Caco-2 (cell line): Measurements from ENCODE around the gene RNF145. TPM values are rescaled to one million over a fixed set of nuclear protein-coding genes. Genes with fewer than 3 reads are reported as not detected.

Experiments
- BruUV-seq: library from RNA; stranded (reverse); fragments of 400-500 nt; replicated peaks from 2 replicates; lab custom pipeline; 2021; lab: Mats Ljungman, UMichigan
- CTCF ChIA-PET: fragments of 300-600 bp; sonication (Branson Sonifier 250); formaldehyde crosslinking; loops from one replicate; lab custom pipeline; 2022; ENCODE audit warnings: antibody characterized with exemption; lab: Charles Lee
- POLR2A ChIA-PET: fragments of 300-600 bp; sonication (Branson Sonifier 250); formaldehyde crosslinking; loops from one replicate; lab custom pipeline; 2022; ENCODE audit warnings: antibody characterized with exemption; lab: Charles Lee
- DNase-seq, 2 experiments: peaks; one replicate each; pipeline versions ENCODE4 v3.0.0 to v3.0.0-alpha.2; 2020 to 2022
- H3K27me3 ChIP-seq: replicated peaks from 2 replicates; pipeline ENCODE4 v1.6.0; 2011; ENCODE audit warnings: low read length; ENCODE audit not compliant: control insufficient read depth, insufficient read depth
- H3K36me3 ChIP-seq: 2 replicates; pipeline ENCODE4 v1.5.1; 2011; ENCODE audit warnings: low read length; ENCODE audit not compliant: control insufficient read depth, insufficient read depth
- H3K4me1 ChIP-seq: fragments of 250-450 bp; sonication (Bioruptor Pico); 2 replicates; pipeline ENCODE4 v1.5.1; 2020; ENCODE audit warnings: mild to moderate bottlenecking
- H3K4me3 ChIP-seq: 2 replicates; pipeline ENCODE4 v1.5.1; 2011; ENCODE audit warnings: low read depth, mild to moderate bottlenecking, control low read depth, low read length
- H3K9me3 ChIP-seq: fragments of 250-450 bp; sonication (Bioruptor Pico); 2 replicates; pipeline ENCODE4 v1.5.1; 2020; ENCODE audit warnings: mild to moderate bottlenecking, moderate library complexity
- H3K27ac Mint-ChIP-seq: one replicate; pipeline ENCODE4 v1.8.0; 2022; ENCODE audit warnings: mixed read lengths; ENCODE audit not compliant: unreplicated experiment
- H3K27me3 Mint-ChIP-seq: one replicate; pipeline ENCODE4 v1.8.0; 2022; ENCODE audit warnings: mixed read lengths; ENCODE audit not compliant: insufficient read depth, unreplicated experiment
- H3K36me3 Mint-ChIP-seq: one replicate; pipeline ENCODE4 v1.8.0; 2022; ENCODE audit warnings: mild to moderate bottlenecking, mixed read lengths; ENCODE audit not compliant: insufficient read depth, unreplicated experiment
- H3K4me1 Mint-ChIP-seq: one replicate; pipeline ENCODE4 v1.8.0; 2022; ENCODE audit warnings: low read depth, mixed read lengths; ENCODE audit not compliant: unreplicated experiment
- H3K4me3 Mint-ChIP-seq: one replicate; pipeline ENCODE4 v1.8.0; 2022; ENCODE audit warnings: mild to moderate bottlenecking, moderate library complexity, mixed read lengths; ENCODE audit not compliant: unreplicated experiment
- H3K9me3 Mint-ChIP-seq: one replicate; pipeline ENCODE4 v1.8.0; 2022; ENCODE audit warnings: mixed read lengths; ENCODE audit not compliant: unreplicated experiment
- CTCF ChIP-seq, 2 experiments: fragments of 200-600 bp in 1 of 2; IDR thresholded peaks; 1 replicate in 1 of 2; 2 replicates in 1 of 2; pipeline versions ENCODE4 v1.5.1 to v1.8.0; 2011 to 2022; ENCODE audit warnings: antibody characterized with exemption in 1 of 2, control low read depth in 1 of 2, inconsistent platforms in 1 of 2, low read depth in 1 of 2, low read length in 1 of 2, mild to moderate bottlenecking in 1 of 2, moderate library complexity in 1 of 2; ENCODE audit not compliant: insufficient read depth in 1 of 2, severe bottlenecking in 1 of 2, unreplicated experiment in 1 of 2
- intact Hi-C: fragments of 100-400 bp; cut with micrococcal nuclease; formaldehyde crosslinking; loops from one replicate; pipeline ENCODE4 v1.10.0; 2022; ENCODE audit not compliant: unreplicated experiment
- total RNA-seq: library from RNA; stranded (reverse); gene quantifications from 2 replicates; pipeline ENCODE4 v1.2.3, GENCODE V29; 2022

Gene RNF145
- total RNA-seq, 1 experiment from 2014 or later = 38.7 TPM

- H3K36me3 Mint-ChIP-seq = no peaks in the 10 kb centered on the region
- CTCF ChIA-PET = no interaction called here
- no peak overlapping the region for H3K4me3 Mint-ChIP-seq
- no peaks in the 10 kb centered on the region for H3K9me3 Mint-ChIP-seq
- H3K4me1 ChIP-seq = no peaks in the 10 kb centered on the region
- TF ChIP-seq CTCF (IDR thresholded peaks at IDR 0.05; ENCODE audit: insufficient read depth in 1 of 2, low read depth in 1 of 2, low read length in 1 of 2, severe bottlenecking in 1 of 2, unreplicated experiment in 1 of 2) = no peak
- intact Hi-C loops = loop anchor here (10.0 kb wide), 1 partner anchor 1371 kb away; no protein-coding TSS in a partner anchor
- H3K4me3 ChIP-seq = no peak overlapping the region
- H3K4me1 Mint-ChIP-seq = no peaks in the 10 kb centered on the region
- no peaks in the 10 kb centered on the region; the same call in 1 of the 2 replicates for H3K27me3 ChIP-seq
- BruUV-seq = no TSS peak
- DNase-seq = no peak
- H3K27me3 Mint-ChIP-seq = peaks cover 16% of the 10 kb centered on the region
- no peaks in the 10 kb centered on the region for H3K36me3 ChIP-seq
- H3K27ac Mint-ChIP-seq = no peak overlapping the region
- no peaks in the 10 kb centered on the region for H3K9me3 ChIP-seq
- POLR2A ChIA-PET = no interaction called here
Measured at GRCh38 chr5:159135896-159136531, 73.3 kb downstream of the RNF145 start.

- peak; percentile 74 to 77 for TF ChIP-seq CTCF (IDR thresholded peaks at IDR 0.05; ENCODE audit: insufficient read depth in 1 of 2, low read depth in 1 of 2, low read length in 1 of 2, severe bottlenecking in 1 of 2, unreplicated experiment in 1 of 2)
- Mint-ChIP-seq H3K4me3 (no peak overlapping the region), H3K36me3 (no peaks in the 10 kb centered on the region), H3K27me3 (peaks cover 12% of the 10 kb centered on the region), H3K4me1 (no peaks in the 10 kb centered on the region), H3K9me3 (no peaks in the 10 kb centered on the region), H3K27ac (no peak overlapping the region)
- ChIA-PET CTCF (interaction anchor here (0.7 to 1.6 kb wide), 3 partner anchors 13 to 958 kb away, joined by 3 to 6 read pairs (median 3); no protein-coding TSS in a partner anchor), POLR2A (no interaction called here)
- no TSS peak for BruUV-seq
- H3K36me3 ChIP-seq = no peaks in the 10 kb centered on the region
- no peaks in the 10 kb centered on the region for H3K4me1 ChIP-seq
- DNase-seq = peak in 1 of 2 experiments; percentile 42
- H3K9me3 ChIP-seq = no peaks in the 10 kb centered on the region
- H3K4me3 ChIP-seq = no peak overlapping the region
- no peaks in the 10 kb centered on the region for H3K27me3 ChIP-seq
- intact Hi-C loops = loop anchor here (1.0 to 10.0 kb wide), 4 partner anchors 438 to 1368 kb away; no protein-coding TSS in a partner anchor
Measured at GRCh38 chr5:159133041-159133741, 76.2 kb downstream of the RNF145 start.

- Histone ChIP-seq H3K4me1 (no peaks in the 10 kb centered on the region), H3K4me3 (no peak overlapping the region), H3K36me3 (no peaks in the 10 kb centered on the region), H3K9me3 (no peaks in the 10 kb centered on the region), H3K27me3 (no peaks in the 10 kb centered on the region)
- ChIA-PET POLR2A (no interaction called here), CTCF (interaction anchor here (0.7 to 1.6 kb wide), 3 partner anchors 12 to 958 kb away, joined by 3 to 6 read pairs (median 3); no protein-coding TSS in a partner anchor)
- no peak for TF ChIP-seq CTCF (IDR thresholded peaks at IDR 0.05; ENCODE audit: insufficient read depth in 1 of 2, low read depth in 1 of 2, low read length in 1 of 2, severe bottlenecking in 1 of 2, unreplicated experiment in 1 of 2)
- Mint-ChIP-seq H3K4me3 (no peak overlapping the region), H3K9me3 (no peaks in the 10 kb centered on the region), H3K36me3 (no peaks in the 10 kb centered on the region), H3K27me3 (peaks cover 12% of the 10 kb centered on the region), H3K4me1 (no peaks in the 10 kb centered on the region), H3K27ac (no peak overlapping the region)
- DNase-seq = no peak
- no TSS peak for BruUV-seq
- intact Hi-C loops = loop anchor here (1.0 to 10.0 kb wide), 4 partner anchors 437 to 1368 kb away; no protein-coding TSS in a partner anchor
Measured at GRCh38 chr5:159132429-159133040, 76.8 kb downstream of the RNF145 start.
